H9 (cell line): ENCODE data around the gene GRID1. TPM values are rescaled to one million over a fixed set of nuclear protein-coding genes. Genes with fewer than 3 reads are reported as not detected.
A peak's percentile ranks its signal among the peaks of the same experiment; 100 is the strongest.

Experiments
- DNase-seq: peaks from one replicate; pipeline ENCODE4 v3.0.0-alpha.2; 2017
- H2AFZ ChIP-seq: one replicate; pipeline ENCODE4 v1.6.1; 2013; ENCODE audit warnings: mild to moderate bottlenecking, low read length, control low read depth, moderate library complexity
- H2AK5ac ChIP-seq: 2 replicates; pipeline ENCODE4 v1.6.1; 2013; ENCODE audit warnings: low read length, control low read depth, mixed read lengths; ENCODE audit not compliant: insufficient read length
- H2BK120ac ChIP-seq: one replicate; pipeline ENCODE4 v1.6.1; 2013; ENCODE audit warnings: low read depth, mild to moderate bottlenecking, low read length, control low read depth, inconsistent platforms; ENCODE audit not compliant: poor library complexity, severe bottlenecking
- H2BK12ac ChIP-seq: 2 replicates; pipeline ENCODE4 v1.6.1; 2013; ENCODE audit warnings: low read length, control low read depth, mixed read lengths, low read depth; ENCODE audit not compliant: insufficient read length
- H2BK15ac ChIP-seq: 2 replicates; pipeline ENCODE4 v1.6.1; 2013; ENCODE audit warnings: low read depth, low read length, control low read depth
- H2BK20ac ChIP-seq: one replicate; pipeline ENCODE4 v1.6.1; 2013; ENCODE audit warnings: low read depth, mild to moderate bottlenecking, low read length, control low read depth, inconsistent platforms; ENCODE audit not compliant: poor library complexity, severe bottlenecking
- H2BK5ac ChIP-seq: 2 replicates; pipeline ENCODE4 v1.6.1; 2013; ENCODE audit warnings: low read length, control low read depth, mixed read lengths; ENCODE audit not compliant: insufficient read length
- H3K14ac ChIP-seq: 2 replicates; pipeline ENCODE4 v1.6.1; 2013; ENCODE audit warnings: low read length, control low read depth; ENCODE audit not compliant: insufficient read depth
- H3K18ac ChIP-seq: 2 replicates; pipeline ENCODE4 v1.6.1; 2013; ENCODE audit warnings: low read depth, mild to moderate bottlenecking, mixed read lengths, low read length, control low read depth; ENCODE audit not compliant: insufficient read length
- H3K23ac ChIP-seq: 2 replicates; pipeline ENCODE4 v1.6.1; 2013; ENCODE audit warnings: low read length, control low read depth, mixed read lengths, low read depth; ENCODE audit not compliant: insufficient read length
- H3K23me2 ChIP-seq: 2 replicates; pipeline ENCODE4 v1.6.1; 2013; ENCODE audit warnings: low read depth, mild to moderate bottlenecking, mixed read lengths, low read length, control low read depth; ENCODE audit not compliant: insufficient read length, poor library complexity, severe bottlenecking
- H3K27ac ChIP-seq: 2 replicates; pipeline ENCODE4 v1.5.1; 2013; ENCODE audit warnings: low read length, control low read depth, mixed read lengths, low read depth; ENCODE audit not compliant: insufficient read length
- H3K27me3 ChIP-seq: 2 replicates; pipeline ENCODE4 v1.6.1; 2013; ENCODE audit warnings: low read length, control low read depth, inconsistent platforms; ENCODE audit not compliant: insufficient read depth
- H3K4ac ChIP-seq: 2 replicates; pipeline ENCODE4 v1.6.1; 2013; ENCODE audit warnings: low read depth, mild to moderate bottlenecking, control low read depth, inconsistent platforms, low read length, moderate library complexity
- H3K4me1 ChIP-seq: 2 replicates; pipeline ENCODE4 v1.6.1; 2013; ENCODE audit warnings: low read length, control low read depth, inconsistent platforms; ENCODE audit not compliant: insufficient read depth
- H3K4me2 ChIP-seq: 2 replicates; pipeline ENCODE4 v1.6.1; 2013; ENCODE audit warnings: low read length, control low read depth, mixed read lengths; ENCODE audit not compliant: insufficient read length, insufficient read depth
- H3K56ac ChIP-seq: 2 replicates; pipeline ENCODE4 v1.6.1; 2013; ENCODE audit warnings: low read depth, mild to moderate bottlenecking, mixed read lengths, low read length, control low read depth; ENCODE audit not compliant: insufficient read length
- H3K79me1 ChIP-seq: 2 replicates; pipeline ENCODE4 v1.6.1; 2013; ENCODE audit warnings: low read depth, mild to moderate bottlenecking, moderate library complexity, low read length, control low read depth, inconsistent platforms; ENCODE audit not compliant: insufficient read depth, poor library complexity, severe bottlenecking
- H3K79me2 ChIP-seq: 2 replicates; pipeline ENCODE4 v1.6.1; 2013; ENCODE audit warnings: low read length, control low read depth, inconsistent platforms; ENCODE audit not compliant: insufficient read depth
- H3K9ac ChIP-seq: 2 replicates; pipeline ENCODE4 v1.6.1; 2013; ENCODE audit warnings: low read length, control low read depth, mixed read lengths; ENCODE audit not compliant: insufficient read length; ENCODE audit errors: extremely low read depth
- H3K9me3 ChIP-seq: one replicate; pipeline ENCODE4 v1.6.1; 2013; ENCODE audit warnings: low read depth, low read length, inconsistent platforms; ENCODE audit not compliant: control insufficient read depth
- H3T11ph ChIP-seq: one replicate; pipeline ENCODE4 v1.6.1; 2013; ENCODE audit warnings: mild to moderate bottlenecking, low read length, control low read depth, inconsistent platforms
- H4K20me1 ChIP-seq: one replicate; pipeline ENCODE4 v1.6.1; 2013; ENCODE audit not compliant: control insufficient read depth, insufficient read length, insufficient read depth
- H4K5ac ChIP-seq: 2 replicates; pipeline ENCODE4 v1.6.1; 2013; ENCODE audit warnings: low read depth, mild to moderate bottlenecking, mixed read lengths, low read length, control low read depth; ENCODE audit not compliant: insufficient read length
- H4K8ac ChIP-seq: replicated peaks from 2 replicates; pipeline ENCODE4 v1.6.1; 2013; ENCODE audit warnings: low read length, control low read depth, mixed read lengths, low read depth; ENCODE audit not compliant: insufficient read length
- H4K91ac ChIP-seq: 2 replicates; pipeline ENCODE4 v1.6.1; 2013; ENCODE audit warnings: low read depth, mild to moderate bottlenecking, moderate library complexity, mixed read lengths, low read length, control low read depth; ENCODE audit not compliant: insufficient read length
- H3K27ac Mint-ChIP-seq, 3 experiments: 2 replicates in 2 of 3; 3 replicates in 1 of 3; pipeline ENCODE4 v1.8.0; 2020 to 2021; ENCODE audit warnings: mixed read lengths in 3 of 3, mild to moderate bottlenecking in 1 of 3, moderate library complexity in 1 of 3
- H3K27me3 Mint-ChIP-seq: 2 replicates; pipeline ENCODE4 v1.8.0; 2021; ENCODE audit warnings: low read depth, mild to moderate bottlenecking, moderate library complexity, mixed read lengths
- H3K36me3 Mint-ChIP-seq, 3 experiments: 2 replicates in 2 of 3; 3 replicates in 1 of 3; pipeline ENCODE4 v1.8.0; 2020 to 2021; ENCODE audit warnings: low read depth in 3 of 3, mixed read lengths in 3 of 3; ENCODE audit not compliant: insufficient read depth in 1 of 3
- H3K4me1 Mint-ChIP-seq, 2 experiments: 2 replicates each; pipeline ENCODE4 v1.8.0; 2020; ENCODE audit warnings: mixed read lengths in 2 of 2
- H3K4me3 Mint-ChIP-seq, 2 experiments: 2 replicates in 1 of 2; 3 replicates in 1 of 2; pipeline ENCODE4 v1.8.0; 2020 to 2021; ENCODE audit warnings: mild to moderate bottlenecking in 2 of 2, mixed read lengths in 2 of 2, moderate library complexity in 1 of 2
- H3K9me3 Mint-ChIP-seq, 2 experiments: 2 replicates in 1 of 2; 3 replicates in 1 of 2; pipeline ENCODE4 v1.8.0; 2020; ENCODE audit warnings: mild to moderate bottlenecking in 2 of 2, mixed read lengths in 2 of 2, moderate library complexity in 1 of 2
- CTCF ChIP-seq: fragments of 200-600 bp; sonication (generic); conservative IDR thresholded peaks from 3 replicates; pipeline ENCODE4 v1.8.0; 2021; ENCODE audit warnings: antibody characterized with exemption, mild to moderate bottlenecking
- WGBS: extraction: QIAGEN DNeasy Blood & Tissue Kit; methylation state at CpG from one replicate; pipeline ENCODE4 v1.1.7; 2013; ENCODE audit warnings: missing lambda C conversion rate, low lambda C conversion rate, mixed read lengths; ENCODE audit not compliant: insufficient read length; ENCODE audit errors: extremely low coverage; 5-methylcytosine and 5-hydroxymethylcytosine counted together
- total RNA-seq: library from RNA; stranded (reverse); gene quantifications from 2 replicates; pipeline ENCODE4 v1.2.1, GENCODE V29; 2021

GRID1 gene
- total RNA-seq, 1 experiment from 2014 or later: 0.35 TPM

- H3K36me3 Mint-ChIP-seq: no peaks in the 10 kb centered on the region
- Histone ChIP-seq H3K18ac (no peak overlapping the region), H3K4me2 (no peak overlapping the region), H3T11ph (no peak overlapping the region), H2BK12ac (no peak overlapping the region), H2AFZ (no peak overlapping the region), H3K79me1 (no peaks in the 10 kb centered on the region), H4K91ac (no peak overlapping the region), H3K79me2 (no peaks in the 10 kb centered on the region), H2BK5ac (no peak overlapping the region), H3K23me2 (no peaks in the 10 kb centered on the region), H3K4me1 (no peaks in the 10 kb centered on the region), H3K27me3 (no peaks in the 10 kb centered on the region), H2BK15ac (no peak overlapping the region), H3K9me3 (no peaks in the 10 kb centered on the region), H4K20me1 (no peaks in the 10 kb centered on the region), H3K27ac (no peak overlapping the region), H2AK5ac (no peak overlapping the region), H2BK20ac (no peak overlapping the region), H2BK120ac (no peak overlapping the region), H3K14ac (no peak overlapping the region), H3K56ac (no peak overlapping the region), H3K9ac (no peak overlapping the region), H3K23ac (no peak overlapping the region), H4K5ac (no peak overlapping the region), H3K4ac (no peak overlapping the region), H4K8ac (no peak overlapping the region)
- no peak overlapping the region for H3K4me3 Mint-ChIP-seq
- H3K27ac Mint-ChIP-seq: peak overlapping the region in 1 of 3 experiments; percentile 31; a peak in 1 of 7 replicates
- DNase-seq: no peak
- WGBS: no CpG with 5 or more reads among the region's 2 CpGs
- no peaks in the 10 kb centered on the region; a peak in 1 of 5 replicates for H3K9me3 Mint-ChIP-seq
- peaks cover 2% of the 10 kb centered on the region; the same call in 1 of the 2 replicates for H3K27me3 Mint-ChIP-seq
- H3K4me1 Mint-ChIP-seq: peaks cover 15 to 28% of the 10 kb centered on the region in 2 experiments
- TF ChIP-seq CTCF: no peak
Measured at GRCh38 chr10:86148117-86148516, 218.5 kb downstream of the GRID1 start.
